Duodenal mucosa (tissue), 2 donors: ENCODE measurements around the gene ST7.
A peak's percentile ranks its signal among the peaks of the same experiment; 100 is the strongest.

Source experiments
- H3K27ac ChIP-seq: one replicate; pipeline ENCODE4 v1.7.0; 2013; ENCODE audit warnings: low read depth, low read length
- H3K27me3 ChIP-seq, 2 donors: one replicate each; pipeline ENCODE4 v1.7.0; 2013; ENCODE audit warnings: low read length in 2 of 2, control low read depth in 1 of 2; ENCODE audit not compliant: insufficient read depth in 2 of 2, control insufficient read depth in 1 of 2
- H3K36me3 ChIP-seq, 2 donors: one replicate each; pipeline ENCODE4 v1.7.0; 2013; ENCODE audit warnings: low read length in 2 of 2, control low read depth in 1 of 2; ENCODE audit not compliant: insufficient read depth in 2 of 2, control insufficient read depth in 1 of 2
- H3K4me1 ChIP-seq, 2 donors: one replicate each; pipeline ENCODE4 v1.7.0; 2013; ENCODE audit warnings: low read length in 2 of 2, control low read depth in 1 of 2; ENCODE audit not compliant: insufficient read depth in 2 of 2, control insufficient read depth in 1 of 2
- H3K4me3 ChIP-seq, 2 donors: one replicate each; pipeline ENCODE4 v1.7.0; 2013; ENCODE audit warnings: low read length in 2 of 2, low read depth in 1 of 2
- H3K9ac ChIP-seq, 2 donors: one replicate each; pipeline ENCODE4 v1.7.0; 2013; ENCODE audit warnings: low read length in 2 of 2, low read depth in 1 of 2
- H3K9me3 ChIP-seq, 2 donors: one replicate each; pipeline ENCODE4 v1.7.0; 2013; ENCODE audit warnings: low read length in 2 of 2, control low read depth in 1 of 2; ENCODE audit not compliant: control insufficient read depth in 1 of 2

Gene ST7

GRCh38 chr7:117068511-117069145 lies 115.3 kb downstream of the ST7 start:
- Histone ChIP-seq H3K4me3 (no peak overlapping the region), H3K9me3 (no peaks in the 10 kb centered on the region), H3K36me3 (no peaks in the 10 kb centered on the region), H3K4me1 (peaks cover 0 to 14% of the 10 kb centered on the region in 2 donors), H3K27me3 (no peaks in the 10 kb centered on the region), H3K9ac (no peak overlapping the region), H3K27ac (no peak overlapping the region)

GRCh38 chr7:117069379-117069778 lies 116.1 kb downstream of the ST7 start:
- H3K27me3 ChIP-seq: no peaks in the 10 kb centered on the region
- H3K27ac ChIP-seq: no peak overlapping the region
- H3K9me3 ChIP-seq: no peaks in the 10 kb centered on the region
- peaks cover 0 to 14% of the 10 kb centered on the region in 2 donors for H3K4me1 ChIP-seq
- H3K36me3 ChIP-seq: no peaks in the 10 kb centered on the region
- no peak overlapping the region for H3K9ac ChIP-seq
- H3K4me3 ChIP-seq: no peak overlapping the region

- H3K36me3 ChIP-seq: no peaks in the 10 kb centered on the region
- H3K27me3 ChIP-seq: no peaks in the 10 kb centered on the region
- peaks cover 0 to 14% of the 10 kb centered on the region in 2 donors for H3K4me1 ChIP-seq
- no peak overlapping the region for H3K27ac ChIP-seq
- no peak overlapping the region for H3K4me3 ChIP-seq
- peaks cover 9% of the 10 kb centered on the region in 2 donors for H3K9me3 ChIP-seq
- no peak overlapping the region for H3K9ac ChIP-seq
Measured at GRCh38 chr7:117071551-117071950, 118.2 kb downstream of the ST7 start.

- H3K9me3 ChIP-seq: peaks cover 9% of the 10 kb centered on the region in 2 donors
- peak overlapping the region; percentile 21 for H3K27ac ChIP-seq
- no peak overlapping the region for H3K9ac ChIP-seq
- H3K36me3 ChIP-seq: no peaks in the 10 kb centered on the region
- no peak overlapping the region for H3K4me3 ChIP-seq
- peaks cover 0 to 14% of the 10 kb centered on the region in 2 donors for H3K4me1 ChIP-seq
- no peaks in the 10 kb centered on the region for H3K27me3 ChIP-seq
Measured at GRCh38 chr7:117072620-117073118, 119.4 kb downstream of the ST7 start.

- Histone ChIP-seq H3K27me3 (no peaks in the 10 kb centered on the region), H3K4me3 (no peak overlapping the region), H3K36me3 (no peaks in the 10 kb centered on the region), H3K9ac (no peak overlapping the region), H3K4me1 (peaks cover 0 to 9% of the 10 kb centered on the region in 2 donors), H3K9me3 (peaks cover 9% of the 10 kb centered on the region in 2 donors), H3K27ac (no peak overlapping the region)
Measured at GRCh38 chr7:117074378-117074777, 121.1 kb downstream of the ST7 start.

- Histone ChIP-seq H3K4me3 (no peak overlapping the region), H3K9ac (no peak overlapping the region), H3K4me1 (peaks cover 0 to 9% of the 10 kb centered on the region in 2 donors), H3K27ac (peak overlapping the region; percentile 5), H3K27me3 (no peaks in the 10 kb centered on the region), H3K36me3 (no peaks in the 10 kb centered on the region), H3K9me3 (peaks cover 9% of the 10 kb centered on the region in 2 donors)
Measured at GRCh38 chr7:117075934-117076333, 122.6 kb downstream of the ST7 start.

- peaks cover 0 to 9% of the 10 kb centered on the region in 2 donors for H3K4me1 ChIP-seq
- H3K4me3 ChIP-seq: no peak overlapping the region
- H3K9me3 ChIP-seq: peaks cover 9% of the 10 kb centered on the region in 2 donors
- H3K36me3 ChIP-seq: no peaks in the 10 kb centered on the region
- no peaks in the 10 kb centered on the region for H3K27me3 ChIP-seq
- no peak overlapping the region for H3K27ac ChIP-seq
- H3K9ac ChIP-seq: no peak overlapping the region
Measured at GRCh38 chr7:117076426-117076943, 123.2 kb downstream of the ST7 start.

GRCh38 chr7:117077658-117078057 lies 124.4 kb downstream of the ST7 start:
- Histone ChIP-seq H3K27ac (no peak overlapping the region), H3K4me1 (peaks cover 0 to 3% of the 10 kb centered on the region in 2 donors), H3K4me3 (no peak overlapping the region), H3K9ac (no peak overlapping the region), H3K27me3 (no peaks in the 10 kb centered on the region), H3K9me3 (peaks cover 9% of the 10 kb centered on the region in 2 donors), H3K36me3 (no peaks in the 10 kb centered on the region)

GRCh38 chr7:117082647-117083046 lies 129.3 kb downstream of the ST7 start:
- Histone ChIP-seq H3K4me3 (no peak overlapping the region), H3K9me3 (no peaks in the 10 kb centered on the region), H3K27ac (no peak overlapping the region), H3K36me3 (no peaks in the 10 kb centered on the region), H3K4me1 (peaks cover 4 to 11% of the 10 kb centered on the region in 2 donors), H3K9ac (no peak overlapping the region), H3K27me3 (no peaks in the 10 kb centered on the region)

- H3K9ac ChIP-seq: no peak overlapping the region
- H3K9me3 ChIP-seq: no peaks in the 10 kb centered on the region
- no peaks in the 10 kb centered on the region for H3K27me3 ChIP-seq
- no peak overlapping the region for H3K4me3 ChIP-seq
- peaks cover 13 to 19% of the 10 kb centered on the region in 2 donors for H3K4me1 ChIP-seq
- no peak overlapping the region for H3K27ac ChIP-seq
- no peaks in the 10 kb centered on the region for H3K36me3 ChIP-seq
Measured at GRCh38 chr7:117083648-117084047, 130.3 kb downstream of the ST7 start.
